ENCODE measurements around the gene BIN2. TPM values are rescaled to one million over a fixed set of nuclear protein-coding genes. Genes with fewer than 3 reads are reported as not detected.
A peak's percentile ranks its signal among the peaks of the same experiment; 100 is the strongest.

The BIN2 gene
- total RNA-seq: not detected in 2 replicates

- H3K4me3 ChIP-seq (ENCODE audit: low read depth, low read length): no peak within 1 kb of the TSS
- TF ChIP-seq CTCF (IDR thresholded peaks at IDR 0.05; ENCODE audit: insufficient read depth, low read depth, low read length): no peak
- no peak for DNase-seq (ENCODE audit: low read depth)
These were observed at the start of gene BIN2 for GRCh38 chr12:51323966-51324895. Gene BIN2, minus strand, starts transcription at chr12:51324174. Its CDS starts 72 bp downstream, at chr12:51324102.

- TF ChIP-seq CTCF (IDR thresholded peaks at IDR 0.05; ENCODE audit: insufficient read depth, low read depth, low read length): no peak
- no peak overlapping the region for H3K4me3 ChIP-seq (ENCODE audit: low read depth, low read length)
- DNase-seq (ENCODE audit: low read depth): no peak
These were observed 49.2 kb upstream of the BIN2 start for GRCh38 chr12:51373187-51373586.

- no peak overlapping the region for H3K4me3 ChIP-seq (ENCODE audit: low read depth, low read length)
- no peak for DNase-seq (ENCODE audit: low read depth)
- no peak for TF ChIP-seq CTCF (IDR thresholded peaks at IDR 0.05; ENCODE audit: insufficient read depth, low read depth, low read length)
These were observed 48.0 kb upstream of the BIN2 start for GRCh38 chr12:51372021-51372420.

- DNase-seq (ENCODE audit: low read depth): peak; percentile 94
- TF ChIP-seq CTCF (IDR thresholded peaks at IDR 0.05; ENCODE audit: insufficient read depth, low read depth, low read length): no peak
- no peak overlapping the region for H3K4me3 ChIP-seq (ENCODE audit: low read depth, low read length)
These were observed 47.5 kb upstream of the BIN2 start for GRCh38 chr12:51371295-51371953.

- DNase-seq (ENCODE audit: low read depth): no peak
These were observed 46.7 kb upstream of the BIN2 start for GRCh38 chr12:51370667-51371066.

GRCh38 chr12:51369581-51369980 is 45.6 kb upstream of the BIN2 start:
- no peak overlapping the region for H3K4me3 ChIP-seq (ENCODE audit: low read depth, low read length)
- no peak for DNase-seq (ENCODE audit: low read depth)
- no peak for TF ChIP-seq CTCF (IDR thresholded peaks at IDR 0.05; ENCODE audit: insufficient read depth, low read depth, low read length)

More at GRCh38 chr12:51370667-51371066, 46.7 kb upstream of the BIN2 start:
- no peak for TF ChIP-seq CTCF (IDR thresholded peaks at IDR 0.05; ENCODE audit: insufficient read depth, low read depth, low read length)
- H3K4me3 ChIP-seq (ENCODE audit: low read depth, low read length): no peak overlapping the region
